Measurements from ENCODE around the gene HAS3.
"Not testable (repeated sequence)": the region's sequence is repeated elsewhere in the genome, so short reads cannot be mapped to it uniquely, and the experiment has no call there.

Gene HAS3

GRCh38 chr16:69149621-69150020 lies 44.2 kb downstream of the HAS3 start:
- not testable (repeated sequence) for DNase-seq (ENCODE audit: low spot score)

DNA sequence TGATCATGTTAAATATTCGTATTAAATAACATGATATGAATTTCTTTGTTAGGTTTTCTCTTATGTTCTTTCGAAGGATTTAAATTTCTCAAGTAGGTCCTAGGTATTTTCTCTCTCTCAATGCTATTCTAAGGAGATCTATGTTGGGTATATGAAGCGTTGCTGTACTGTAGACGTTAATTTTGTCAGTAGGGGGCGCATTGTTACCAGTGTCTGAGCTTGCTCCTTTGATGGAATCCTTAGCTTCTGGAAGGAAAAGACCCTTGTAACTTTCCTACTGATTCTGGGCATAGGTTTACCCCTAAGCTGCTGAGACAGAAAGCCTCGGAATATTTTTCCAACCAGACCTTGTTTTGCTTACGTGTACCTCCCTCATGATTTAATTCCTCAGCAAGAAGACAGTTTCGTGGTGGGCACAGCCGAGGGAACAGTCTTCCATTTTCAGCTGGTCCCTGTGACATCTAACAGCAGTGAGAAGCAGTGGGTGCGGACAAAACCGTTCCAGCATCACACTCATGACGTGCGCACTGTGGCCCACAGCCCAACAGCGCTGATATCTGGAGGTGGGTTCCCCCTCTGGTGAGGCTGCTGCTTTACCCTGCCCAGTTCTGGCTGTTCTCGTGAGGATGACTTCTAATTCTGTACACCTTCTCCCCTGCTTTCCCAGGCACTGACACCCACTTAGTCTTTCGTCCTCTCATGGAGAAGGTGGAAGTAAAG lies 44.9 kb downstream of the HAS3 start:
- DNase-seq (ENCODE audit: low spot score) = peak; percentile 75

DNA sequence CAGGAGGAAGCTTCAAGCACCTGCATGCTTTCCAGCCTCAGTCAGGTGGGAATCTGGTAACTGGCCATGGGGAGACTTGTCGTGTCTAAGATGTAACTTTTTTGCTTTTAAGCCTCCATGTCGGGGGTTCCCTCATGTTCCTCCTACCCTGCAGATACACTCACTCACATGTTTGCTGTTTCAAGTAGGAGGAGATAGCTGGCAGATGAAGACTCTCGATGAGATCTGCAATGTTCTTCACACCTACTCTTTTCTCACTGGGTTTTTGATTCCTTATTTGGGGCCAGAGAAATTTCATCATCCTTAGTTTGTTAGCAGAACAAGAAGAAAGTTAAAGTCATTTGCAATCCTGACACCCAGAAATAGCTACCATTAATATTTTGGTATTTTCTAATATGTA lies 51.7 kb downstream of the HAS3 start:
- no peak for DNase-seq (ENCODE audit: low spot score)

GRCh38 chr16:69160192-69160591 lies 54.7 kb downstream of the HAS3 start:
- DNase-seq (ENCODE audit: low spot score) = no peak

DNA sequence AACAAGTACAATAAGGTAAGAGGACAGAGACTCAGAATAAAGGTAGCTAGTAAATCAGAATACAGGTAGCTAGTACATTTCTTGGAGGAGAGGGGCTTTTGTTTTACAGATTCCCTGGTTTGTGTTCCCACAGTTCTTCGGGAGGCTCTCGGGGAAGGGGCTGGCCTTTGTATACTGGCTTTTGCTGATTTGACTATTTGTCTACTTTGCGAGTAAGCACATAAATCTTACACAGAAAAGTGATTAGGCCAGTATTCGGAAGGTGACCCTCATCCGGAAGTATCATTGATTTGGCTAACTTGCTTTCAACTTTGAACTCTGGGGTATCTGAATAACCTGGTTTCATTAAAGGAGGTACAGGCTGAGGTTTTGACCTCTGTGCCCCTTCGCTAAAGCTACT lies 60.1 kb downstream of the HAS3 start:
- no peak for DNase-seq (ENCODE audit: low spot score)

DNA sequence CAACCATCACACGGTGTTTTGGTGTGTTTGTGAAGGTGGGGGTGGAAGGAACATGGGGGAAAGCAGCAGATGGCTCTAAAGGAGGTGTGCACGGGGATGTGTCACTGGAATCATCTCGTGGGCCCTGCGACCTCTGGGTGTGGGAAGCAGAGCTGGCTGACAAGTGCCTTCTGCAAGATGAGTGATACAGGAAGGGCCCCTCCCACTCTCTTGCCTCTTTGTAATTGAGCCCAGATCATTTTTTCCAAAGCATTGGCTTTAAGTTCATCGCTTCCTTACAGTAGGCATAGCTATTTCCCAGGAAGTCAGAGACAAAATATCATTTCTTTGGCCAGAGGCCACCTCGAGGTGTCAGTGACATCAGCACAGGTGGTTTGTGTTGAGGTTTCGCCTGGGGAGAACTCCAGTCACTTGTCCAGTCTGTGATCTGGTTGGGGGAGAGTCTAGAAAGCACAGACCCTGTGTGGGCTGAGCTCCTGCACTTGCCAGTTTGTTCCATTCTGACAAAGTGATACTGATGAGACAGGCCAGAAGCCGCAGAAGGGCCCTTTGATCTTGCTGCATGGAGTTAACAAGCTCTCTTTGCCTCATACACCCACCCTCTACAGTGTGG lies 60.9 kb downstream of the HAS3 start:
- no peak for DNase-seq (ENCODE audit: low spot score)

GRCh38 chr16:69166946-69167930 lies 61.8 kb downstream of the HAS3 start:
- DNase-seq (ENCODE audit: low spot score) = no peak
